HEK293 (cell line): Measurements from ENCODE around the gene KRT76.

Source experiments
- CTCF ChIA-PET: fragments of 350-600 bp; formaldehyde crosslinking; extraction: SDS; loops from one replicate; lab custom pipeline; 2021; ENCODE audit warnings: antibody characterized with exemption; lab: Yijun Ruan, JAX
- POLR2A ChIA-PET: fragments of 300-600 bp; formaldehyde crosslinking; extraction: SDS; loops from one replicate; lab custom pipeline; 2020; ENCODE audit warnings: antibody characterized with exemption, inconsistent platforms; lab: Yijun Ruan, JAX
- H3K27ac ChIP-seq: fragments of 200-500 bp; sonication (Bioruptor generic); 2 replicates; pipeline ENCODE4 v1.5.1; 2014; ENCODE audit warnings: low read depth, low read length, control low read depth, inconsistent platforms; ENCODE audit errors: extremely low read depth
- H3K36me3 ChIP-seq, 2 experiments: fragments of 200-500 bp in 1 of 2; sonication (Bioruptor generic) in 1 of 2; 1 replicate in 1 of 2; 2 replicates in 1 of 2; pipeline ENCODE4 v1.5.1; 2014 to 2017; ENCODE audit warnings: inconsistent platforms in 2 of 2, low read length in 2 of 2; ENCODE audit not compliant: control insufficient read depth in 2 of 2, insufficient read depth in 1 of 2
- H3K4me1 ChIP-seq: fragments of 200-500 bp; sonication (Bioruptor generic); 2 replicates; pipeline ENCODE4 v1.5.1; 2014; ENCODE audit warnings: mild to moderate bottlenecking, low read length, inconsistent platforms; ENCODE audit not compliant: control insufficient read depth, insufficient read depth
- H3K4me3 ChIP-seq: 2 replicates; pipeline ENCODE4 v1.5.1; 2011; ENCODE audit warnings: low read depth, mild to moderate bottlenecking, control low read depth, low read length, moderate library complexity
- H3K9me3 ChIP-seq: fragments of 200-500 bp; sonication (Bioruptor generic); 2 replicates; pipeline ENCODE4 v1.5.1; 2014; ENCODE audit warnings: low read depth, low read length, inconsistent platforms; ENCODE audit not compliant: control insufficient read depth, insufficient read depth
- AEBP2 ChIP-seq: fragments of 450-650 bp; formaldehyde crosslinking; IDR thresholded peaks from 2 replicates; pipeline ENCODE4 v1.5.1; 2016; ENCODE audit warnings: missing biosample characterization, missing genetic modification characterization, borderline replicate concordance
- BCL11B ChIP-seq: fragments of 450-650 bp; formaldehyde crosslinking; IDR thresholded peaks from 2 replicates; pipeline ENCODE4 v1.5.1; 2016; ENCODE audit warnings: low read depth, missing biosample characterization, missing genetic modification characterization
- HOXD13 ChIP-seq: sonication (generic); formaldehyde crosslinking; IDR thresholded peaks from 2 replicates; pipeline ENCODE4 v1.8.0; 2022; ENCODE audit warnings: missing genetic modification reagents, borderline replicate concordance
- INSM2 ChIP-seq: fragments of 450-650 bp; formaldehyde crosslinking; IDR thresholded peaks from 2 replicates; pipeline ENCODE4 v1.5.1; 2016; ENCODE audit warnings: missing biosample characterization, missing genetic modification characterization
- KLF1 ChIP-seq: fragments of 450-650 bp; formaldehyde crosslinking; IDR thresholded peaks from 2 replicates; pipeline ENCODE4 v1.5.1; 2016; ENCODE audit warnings: missing biosample characterization, missing genetic modification characterization
- MZF1 ChIP-seq: fragments of 450-650 bp; formaldehyde crosslinking; IDR thresholded peaks from 2 replicates; pipeline ENCODE4 v1.5.1; 2017; ENCODE audit warnings: missing biosample characterization, missing genetic modification characterization, borderline replicate concordance
- SP3 ChIP-seq: fragments of 450-650 bp; formaldehyde crosslinking; IDR thresholded peaks from 2 replicates; pipeline ENCODE4 v1.5.1; 2016; ENCODE audit warnings: missing biosample characterization, missing genetic modification characterization
- TCF7L2 ChIP-seq: IDR thresholded peaks from 2 replicates; pipeline ENCODE4 v1.6.1; 2011; ENCODE audit warnings: low read depth, mild to moderate bottlenecking, inconsistent platforms, low read length, moderate library complexity, borderline replicate concordance
- ZBTB26 ChIP-seq: fragments of 450-650 bp; formaldehyde crosslinking; optimal IDR thresholded peaks from 2 replicates; pipeline ENCODE3; 2016; ENCODE audit warnings: missing biosample characterization, mild to moderate bottlenecking, missing genetic modification characterization
- ZBTB8A ChIP-seq: fragments of 450-650 bp; formaldehyde crosslinking; IDR thresholded peaks from 2 replicates; pipeline ENCODE4 v1.5.1; 2016; ENCODE audit warnings: missing biosample characterization, missing genetic modification characterization
- ZNF138 ChIP-seq: fragments of 450-650 bp; formaldehyde crosslinking; IDR thresholded peaks from 2 replicates; pipeline ENCODE4 v1.5.1; 2016; ENCODE audit warnings: missing biosample characterization, missing genetic modification characterization, borderline replicate concordance
- ZNF184 ChIP-seq: fragments of 450-650 bp; IDR thresholded peaks from 2 replicates; pipeline ENCODE4 v1.5.1; 2018; ENCODE audit warnings: missing biosample characterization, mild to moderate bottlenecking, missing genetic modification characterization
- ZNF19 ChIP-seq: fragments of 450-650 bp; formaldehyde crosslinking; IDR thresholded peaks from 2 replicates; pipeline ENCODE4; 2016; ENCODE audit warnings: missing biosample characterization, missing genetic modification characterization, low read depth
- ZNF202 ChIP-seq: fragments of 450-650 bp; formaldehyde crosslinking; IDR thresholded peaks from 2 replicates; pipeline ENCODE4 v1.5.1; 2016; ENCODE audit warnings: missing biosample characterization, missing genetic modification characterization, borderline replicate concordance
- ZNF23 ChIP-seq: fragments of 450-650 bp; formaldehyde crosslinking; IDR thresholded peaks from 2 replicates; pipeline ENCODE4 v1.5.1; 2016; ENCODE audit warnings: missing biosample characterization, missing genetic modification characterization, borderline replicate concordance
- ZNF335 ChIP-seq: fragments of 450-650 bp; formaldehyde crosslinking; conservative IDR thresholded peaks from 2 replicates; pipeline ENCODE4 v1.5.1; 2016; ENCODE audit warnings: missing biosample characterization, missing genetic modification characterization
- ZNF433 ChIP-seq: fragments of 450-650 bp; formaldehyde crosslinking; IDR thresholded peaks from 2 replicates; pipeline ENCODE4 v1.5.1; 2016; ENCODE audit warnings: missing biosample characterization, missing genetic modification characterization, low read depth
- ZNF473 ChIP-seq: fragments of 450-650 bp; formaldehyde crosslinking; IDR thresholded peaks from 2 replicates; pipeline ENCODE4 v1.5.1; 2017; ENCODE audit warnings: missing biosample characterization, missing genetic modification characterization
- ZNF530 ChIP-seq: fragments of 450-650 bp; formaldehyde crosslinking; IDR thresholded peaks from 2 replicates; pipeline ENCODE4 v1.5.1; 2016; ENCODE audit warnings: low read depth, missing biosample characterization, missing genetic modification characterization
- ZNF585B ChIP-seq: fragments of 450-650 bp; formaldehyde crosslinking; IDR thresholded peaks from 2 replicates; pipeline ENCODE4 v1.5.1; 2016; ENCODE audit warnings: missing biosample characterization, missing genetic modification characterization
- ZNF624 ChIP-seq: fragments of 450-650 bp; formaldehyde crosslinking; IDR thresholded peaks from 2 replicates; pipeline ENCODE4 v1.5.1; 2017; ENCODE audit warnings: missing biosample characterization, missing genetic modification characterization
- ZNF629 ChIP-seq: fragments of 450-650 bp; formaldehyde crosslinking; IDR thresholded peaks from 2 replicates; pipeline ENCODE4 v1.5.1; 2017; ENCODE audit warnings: missing biosample characterization, missing genetic modification characterization
- ZNF701 ChIP-seq: fragments of 450-650 bp; formaldehyde crosslinking; IDR thresholded peaks from 2 replicates; pipeline ENCODE4 v1.5.1; 2016; ENCODE audit warnings: missing biosample characterization, missing genetic modification characterization
- ZNF704 ChIP-seq: fragments of 450-650 bp; formaldehyde crosslinking; IDR thresholded peaks from 2 replicates; pipeline ENCODE4 v1.5.1; 2016; ENCODE audit warnings: missing biosample characterization, missing genetic modification characterization
- ZNF707 ChIP-seq: fragments of 450-650 bp; formaldehyde crosslinking; IDR thresholded peaks from 2 replicates; pipeline ENCODE4 v1.5.1; 2016; ENCODE audit warnings: missing biosample characterization, missing genetic modification characterization
- TF ChIP-seq, protein P1 (sequence below): fragments of 450-650 bp; formaldehyde crosslinking; IDR thresholded peaks from 2 replicates; pipeline ENCODE4 v1.5.1; 2016; ENCODE audit warnings: missing biosample characterization, missing genetic modification characterization, borderline replicate concordance
- TF ChIP-seq, protein P2 (sequence below): fragments of 450-650 bp; formaldehyde crosslinking; IDR thresholded peaks from 2 replicates; pipeline ENCODE4 v1.5.1; 2016; ENCODE audit warnings: missing biosample characterization, missing genetic modification characterization

KRT76 gene

GRCh38 chr12:52730793-52731192, 46.4 kb downstream of the KRT76 start:
- CTCF ChIA-PET = no interaction called here
- no peak overlapping the region for H3K27ac ChIP-seq
- TF ChIP-seq SP3 (tag by site-specific recombination) (no peak), TCF7L2 (no peak), MZF1 (tag by site-specific recombination) (no peak), ZNF335 (tag by site-specific recombination) (no peak), HOXD13 (no peak), ZNF585B (tag by site-specific recombination) (no peak), ZNF624 (tag by site-specific recombination) (no peak), ZBTB8A (tag by site-specific recombination) (no peak), ZNF629 (tag by site-specific recombination) (no peak), AEBP2 (tag by site-specific recombination) (no peak), ZNF19 (no peak), ZNF473 (tag by site-specific recombination) (no peak)
- TF ChIP-seq, protein P1, sequence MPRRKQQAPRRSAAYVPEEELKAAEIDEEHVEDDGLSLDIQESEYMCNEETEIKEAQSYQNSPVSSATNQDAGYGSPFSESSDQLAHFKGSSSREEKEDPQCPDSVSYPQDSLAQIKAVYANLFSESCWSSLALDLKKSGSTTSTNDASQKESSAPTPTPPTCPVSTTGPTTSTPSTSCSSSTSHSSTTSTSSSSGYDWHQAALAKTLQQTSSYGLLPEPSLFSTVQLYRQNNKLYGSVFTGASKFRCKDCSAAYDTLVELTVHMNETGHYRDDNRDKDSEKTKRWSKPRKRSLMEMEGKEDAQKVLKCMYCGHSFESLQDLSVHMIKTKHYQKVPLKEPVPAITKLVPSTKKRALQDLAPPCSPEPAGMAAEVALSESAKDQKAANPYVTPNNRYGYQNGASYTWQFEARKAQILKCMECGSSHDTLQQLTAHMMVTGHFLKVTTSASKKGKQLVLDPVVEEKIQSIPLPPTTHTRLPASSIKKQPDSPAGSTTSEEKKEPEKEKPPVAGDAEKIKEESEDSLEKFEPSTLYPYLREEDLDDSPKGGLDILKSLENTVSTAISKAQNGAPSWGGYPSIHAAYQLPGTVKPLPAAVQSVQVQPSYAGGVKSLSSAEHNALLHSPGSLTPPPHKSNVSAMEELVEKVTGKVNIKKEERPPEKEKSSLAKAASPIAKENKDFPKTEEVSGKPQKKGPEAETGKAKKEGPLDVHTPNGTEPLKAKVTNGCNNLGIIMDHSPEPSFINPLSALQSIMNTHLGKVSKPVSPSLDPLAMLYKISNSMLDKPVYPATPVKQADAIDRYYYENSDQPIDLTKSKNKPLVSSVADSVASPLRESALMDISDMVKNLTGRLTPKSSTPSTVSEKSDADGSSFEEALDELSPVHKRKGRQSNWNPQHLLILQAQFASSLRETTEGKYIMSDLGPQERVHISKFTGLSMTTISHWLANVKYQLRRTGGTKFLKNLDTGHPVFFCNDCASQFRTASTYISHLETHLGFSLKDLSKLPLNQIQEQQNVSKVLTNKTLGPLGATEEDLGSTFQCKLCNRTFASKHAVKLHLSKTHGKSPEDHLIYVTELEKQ (tag by site-specific recombination) = no peak
- TF ChIP-seq, all 188 proteins: peak for 0
- no peak overlapping the region for H3K4me3 ChIP-seq
- H3K36me3 ChIP-seq = no peaks in the 10 kb centered on the region
- POLR2A ChIA-PET = no interaction called here
- no peaks in the 10 kb centered on the region for H3K9me3 ChIP-seq
- H3K4me1 ChIP-seq = no peaks in the 10 kb centered on the region

- ChIA-PET CTCF (no interaction called here), POLR2A (no interaction called here)
- Histone ChIP-seq H3K9me3 (no peaks in the 10 kb centered on the region), H3K4me3 (no peak overlapping the region), H3K36me3 (no peaks in the 10 kb centered on the region), H3K4me1 (no peaks in the 10 kb centered on the region), H3K27ac (no peak overlapping the region)
- no peak for TF ChIP-seq ZNF707 (tag by site-specific recombination)
- TF ChIP-seq ZNF202 (tag by site-specific recombination) = no peak
- no peak for TF ChIP-seq ZNF184 (tag by site-specific recombination)
- TF ChIP-seq ZNF433 (tag by site-specific recombination) = no peak
- TF ChIP-seq, protein P2, sequence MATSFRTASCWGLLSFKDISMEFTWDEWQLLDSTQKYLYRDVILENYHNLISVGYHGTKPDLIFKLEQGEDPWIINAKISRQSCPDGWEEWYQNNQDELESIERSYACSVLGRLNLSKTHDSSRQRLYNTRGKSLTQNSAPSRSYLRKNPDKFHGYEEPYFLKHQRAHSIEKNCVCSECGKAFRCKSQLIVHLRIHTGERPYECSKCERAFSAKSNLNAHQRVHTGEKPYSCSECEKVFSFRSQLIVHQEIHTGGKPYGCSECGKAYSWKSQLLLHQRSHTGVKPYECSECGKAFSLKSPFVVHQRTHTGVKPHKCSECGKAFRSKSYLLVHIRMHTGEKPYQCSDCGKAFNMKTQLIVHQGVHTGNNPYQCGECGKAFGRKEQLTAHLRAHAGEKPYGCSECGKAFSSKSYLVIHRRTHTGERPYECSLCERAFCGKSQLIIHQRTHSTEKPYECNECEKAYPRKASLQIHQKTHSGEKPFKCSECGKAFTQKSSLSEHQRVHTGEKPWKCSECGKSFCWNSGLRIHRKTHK (tag by site-specific recombination) = no peak
- no peak for TF ChIP-seq ZNF701 (tag by site-specific recombination)
- no peak for TF ChIP-seq ZNF530 (tag by site-specific recombination)
- no peak for TF ChIP-seq ZNF23 (tag by site-specific recombination)
- TF ChIP-seq BCL11B (tag by site-specific recombination) = no peak
- TF ChIP-seq ZNF138 (tag by site-specific recombination) = no peak
- no peak for TF ChIP-seq ZNF704 (tag by site-specific recombination)
- no peak for TF ChIP-seq ZNF629 (tag by site-specific recombination)
- TF ChIP-seq KLF1 (tag by site-specific recombination) = no peak
- TF ChIP-seq INSM2 = no peak
- TF ChIP-seq ZBTB26 (tag by site-specific recombination) = no peak
Measured at GRCh38 chr12:52730383-52730782, 46.8 kb downstream of the KRT76 start.
